HK-2 (cell line): ENCODE results near the gene SERPINA10.
"Not testable (repeated sequence)": the region's sequence is repeated elsewhere in the genome, so short reads cannot be mapped to it uniquely, and the experiment has no call there.

Source experiments
- DNase-seq: peaks from one replicate; pipeline ENCODE4 v3.0.0-alpha.2; 2018; ENCODE audit not compliant: unreplicated experiment

SERPINA10 gene

GRCh38 chr14:94313991-94314655, 21.1 kb upstream of the SERPINA10 start:
- no peak for DNase-seq

- DNase-seq = no peak
Observed at GRCh38 chr14:94312481-94313246, 19.6 kb upstream of the SERPINA10 start.

GRCh38 chr14:94310248-94310647, 17.2 kb upstream of the SERPINA10 start:
- DNase-seq = no peak

- no peak for DNase-seq
Observed at GRCh38 chr14:94309721-94310120, 16.7 kb upstream of the SERPINA10 start.

GRCh38 chr14:94307410-94307992, 14.4 kb upstream of the SERPINA10 start:
- no peak for DNase-seq

- DNase-seq = no peak
Observed at GRCh38 chr14:94306047-94306978, 13.2 kb upstream of the SERPINA10 start.

GRCh38 chr14:94305620-94306019, 12.6 kb upstream of the SERPINA10 start:
- no peak for DNase-seq

GRCh38 chr14:94304243-94304642, 11.2 kb upstream of the SERPINA10 start:
- no peak for DNase-seq

- no peak for DNase-seq
Observed at GRCh38 chr14:94303111-94303510, 10.0 kb upstream of the SERPINA10 start.

GRCh38 chr14:94298130-94298529, 5.1 kb upstream of the SERPINA10 start:
- no peak for DNase-seq

GRCh38 chr14:94296181-94296545, 3.1 kb upstream of the SERPINA10 start:
- DNase-seq = not testable (repeated sequence)

- DNase-seq = no peak
Observed at GRCh38 chr14:94295360-94296180, 2.5 kb upstream of the SERPINA10 start.

GRCh38 chr14:94293578-94293924, 483 bp upstream of the SERPINA10 start:
- no peak for DNase-seq

GRCh38 chr14:94292526-94292871, 569 bp downstream of the SERPINA10 start:
- DNase-seq = no peak

- no peak for DNase-seq
Observed at GRCh38 chr14:94291906-94292525, 1.1 kb downstream of the SERPINA10 start.

- DNase-seq = no peak
Observed at GRCh38 chr14:94291159-94291905, 1.7 kb downstream of the SERPINA10 start.

GRCh38 chr14:94290197-94290596, 2.9 kb downstream of the SERPINA10 start:
- DNase-seq = no peak

GRCh38 chr14:94288610-94289465, 4.2 kb downstream of the SERPINA10 start:
- DNase-seq = no peak

- no peak for DNase-seq
Observed at GRCh38 chr14:94285158-94285557, 7.9 kb downstream of the SERPINA10 start.
